Measurements from ENCODE around the gene LARGE1.

DNA sequence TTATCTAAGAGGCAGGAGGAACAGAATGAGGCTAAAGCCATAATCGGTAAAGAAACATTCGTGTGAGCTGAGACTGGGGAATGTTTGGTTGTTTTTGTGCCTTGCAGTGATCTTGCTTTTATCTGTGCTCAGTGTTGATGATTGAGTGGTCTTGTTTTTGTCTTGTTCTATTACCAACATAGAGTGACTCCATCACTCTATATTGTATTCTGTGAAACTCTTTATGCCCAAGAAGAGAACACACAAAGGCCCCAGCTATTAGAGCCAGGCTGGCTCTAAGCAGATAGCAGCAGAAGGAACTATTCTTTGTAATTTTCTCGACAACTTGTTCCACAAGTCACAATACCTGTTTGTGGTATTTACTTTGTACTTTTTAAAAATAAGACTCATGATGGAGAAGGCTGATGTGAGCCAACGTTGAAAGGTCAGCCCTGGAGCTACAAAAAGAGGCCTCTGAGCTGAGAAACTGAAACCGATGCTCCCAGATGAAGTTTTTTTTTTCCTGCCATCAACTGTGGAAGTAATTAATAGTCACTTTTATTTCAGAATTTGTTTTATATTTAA lies 68.4 kb downstream of the LARGE1 start:
- TF ChIP-seq POLR2AphosphoS5 (IDR thresholded peaks at IDR 0.05; ENCODE audit: low read depth, low read length) (no peak), EZH2phosphoT487 (IDR thresholded peaks at IDR 0.05; ENCODE audit: borderline replicate concordance) (no peak), JUND (IDR thresholded peaks at IDR 0.05) (no peak)
- TF ChIP-seq, protein P1, sequence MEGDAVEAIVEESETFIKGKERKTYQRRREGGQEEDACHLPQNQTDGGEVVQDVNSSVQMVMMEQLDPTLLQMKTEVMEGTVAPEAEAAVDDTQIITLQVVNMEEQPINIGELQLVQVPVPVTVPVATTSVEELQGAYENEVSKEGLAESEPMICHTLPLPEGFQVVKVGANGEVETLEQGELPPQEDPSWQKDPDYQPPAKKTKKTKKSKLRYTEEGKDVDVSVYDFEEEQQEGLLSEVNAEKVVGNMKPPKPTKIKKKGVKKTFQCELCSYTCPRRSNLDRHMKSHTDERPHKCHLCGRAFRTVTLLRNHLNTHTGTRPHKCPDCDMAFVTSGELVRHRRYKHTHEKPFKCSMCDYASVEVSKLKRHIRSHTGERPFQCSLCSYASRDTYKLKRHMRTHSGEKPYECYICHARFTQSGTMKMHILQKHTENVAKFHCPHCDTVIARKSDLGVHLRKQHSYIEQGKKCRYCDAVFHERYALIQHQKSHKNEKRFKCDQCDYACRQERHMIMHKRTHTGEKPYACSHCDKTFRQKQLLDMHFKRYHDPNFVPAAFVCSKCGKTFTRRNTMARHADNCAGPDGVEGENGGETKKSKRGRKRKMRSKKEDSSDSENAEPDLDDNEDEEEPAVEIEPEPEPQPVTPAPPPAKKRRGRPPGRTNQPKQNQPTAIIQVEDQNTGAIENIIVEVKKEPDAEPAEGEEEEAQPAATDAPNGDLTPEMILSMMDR (IDR thresholded peaks at IDR 0.05 in 2 of 3, conservative IDR thresholded peaks at IDR 0.05 in 1 of 3; ENCODE audit: borderline replicate concordance in 1 of 3, insufficient read depth in 1 of 3, low read depth in 2 of 3, low read length in 2 of 3) = no peak
